NCI-H1105 (cell line): Measurements from ENCODE around the gene ALKBH4.
A peak's percentile ranks its signal among the peaks of the same experiment; 100 is the strongest.
"Not testable (repeated sequence)": the region's sequence is repeated elsewhere in the genome, so short reads cannot be mapped to it uniquely, and the experiment has no call there.

Experiments used
- DNase-seq: peaks from one replicate; lab custom pipeline; 2025; lab: John Stamatoyannopoulos, UW

Gene ALKBH4, protein sequence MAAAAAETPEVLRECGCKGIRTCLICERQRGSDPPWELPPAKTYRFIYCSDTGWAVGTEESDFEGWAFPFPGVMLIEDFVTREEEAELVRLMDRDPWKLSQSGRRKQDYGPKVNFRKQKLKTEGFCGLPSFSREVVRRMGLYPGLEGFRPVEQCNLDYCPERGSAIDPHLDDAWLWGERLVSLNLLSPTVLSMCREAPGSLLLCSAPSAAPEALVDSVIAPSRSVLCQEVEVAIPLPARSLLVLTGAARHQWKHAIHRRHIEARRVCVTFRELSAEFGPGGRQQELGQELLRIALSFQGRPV

DNA sequence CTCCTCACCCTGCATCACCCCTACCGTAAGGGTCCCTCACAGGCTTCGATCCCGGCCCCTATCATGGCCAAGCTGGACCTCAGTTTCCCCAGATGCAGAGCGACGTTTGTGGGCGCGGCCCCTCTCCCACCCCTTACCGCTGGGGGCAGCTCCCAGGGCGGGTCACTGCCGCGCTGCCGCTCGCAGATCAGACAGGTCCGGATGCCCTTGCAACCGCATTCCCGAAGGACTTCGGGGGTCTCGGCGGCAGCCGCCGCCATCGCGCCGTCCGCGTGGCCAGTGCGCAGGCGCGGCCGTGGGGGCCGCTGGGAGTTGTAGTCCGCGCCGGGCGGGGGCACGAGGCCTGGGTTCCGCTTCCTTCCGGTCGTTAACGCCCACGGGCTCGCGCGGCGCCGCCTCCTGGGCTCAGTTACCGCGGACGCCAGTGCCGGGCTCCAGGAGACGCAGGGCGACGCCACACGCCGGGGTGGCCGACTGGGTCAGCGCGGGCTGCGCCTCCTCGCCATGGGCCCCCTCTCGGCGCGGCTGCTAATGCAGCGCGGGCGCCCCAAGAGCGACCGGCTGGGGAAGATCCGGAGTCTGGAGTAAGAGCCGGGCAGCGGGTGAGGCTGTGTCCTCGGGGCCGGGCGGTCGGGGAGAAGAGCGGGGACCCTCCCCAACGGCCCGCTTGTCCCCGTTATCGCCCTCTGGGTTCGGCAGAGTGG lies at the start of gene ALKBH4, which contains the start of gene LRWD1:
TSS of gene ALKBH4 (minus strand) at position 287 of the 704 bp plus-strand sequence. CDS start at position 260, 27 bp downstream.
TSS of gene LRWD1 (plus strand) at position 408 of the 704 bp plus-strand sequence. CDS start at position 505, 97 bp downstream.
- peak; percentile 90 for DNase-seq

DNA sequence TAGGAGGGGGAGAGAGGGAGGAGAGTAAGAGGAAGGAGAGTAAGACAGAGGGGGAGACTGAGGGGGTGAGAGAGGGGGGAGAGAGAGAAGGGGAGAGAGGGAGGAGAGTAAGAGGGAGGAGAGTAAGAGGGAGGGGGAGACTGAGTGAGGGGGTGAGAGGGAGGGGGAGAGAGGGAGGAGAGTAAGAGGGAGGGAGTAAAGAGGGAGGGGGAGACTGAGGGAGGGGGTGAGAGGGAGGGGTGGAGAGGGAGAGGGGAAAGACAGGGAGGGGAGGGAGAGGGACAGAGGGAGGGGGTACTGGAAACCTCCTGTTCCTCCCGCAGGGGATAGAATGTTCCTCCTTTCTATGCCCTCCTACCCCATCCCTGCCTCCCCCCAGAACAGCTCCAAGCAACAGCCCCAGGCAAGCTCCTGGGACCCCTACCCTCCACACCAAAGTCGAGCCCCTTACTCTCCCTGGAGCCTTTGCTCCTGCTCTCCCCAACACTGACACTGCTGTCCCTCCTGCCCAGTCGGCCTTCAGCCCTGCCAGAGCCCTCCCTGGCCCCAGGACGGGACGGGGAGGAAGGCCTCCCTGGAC lies 48.1 kb upstream of the ALKBH4 start:
- not testable (repeated sequence) for DNase-seq

DNA sequence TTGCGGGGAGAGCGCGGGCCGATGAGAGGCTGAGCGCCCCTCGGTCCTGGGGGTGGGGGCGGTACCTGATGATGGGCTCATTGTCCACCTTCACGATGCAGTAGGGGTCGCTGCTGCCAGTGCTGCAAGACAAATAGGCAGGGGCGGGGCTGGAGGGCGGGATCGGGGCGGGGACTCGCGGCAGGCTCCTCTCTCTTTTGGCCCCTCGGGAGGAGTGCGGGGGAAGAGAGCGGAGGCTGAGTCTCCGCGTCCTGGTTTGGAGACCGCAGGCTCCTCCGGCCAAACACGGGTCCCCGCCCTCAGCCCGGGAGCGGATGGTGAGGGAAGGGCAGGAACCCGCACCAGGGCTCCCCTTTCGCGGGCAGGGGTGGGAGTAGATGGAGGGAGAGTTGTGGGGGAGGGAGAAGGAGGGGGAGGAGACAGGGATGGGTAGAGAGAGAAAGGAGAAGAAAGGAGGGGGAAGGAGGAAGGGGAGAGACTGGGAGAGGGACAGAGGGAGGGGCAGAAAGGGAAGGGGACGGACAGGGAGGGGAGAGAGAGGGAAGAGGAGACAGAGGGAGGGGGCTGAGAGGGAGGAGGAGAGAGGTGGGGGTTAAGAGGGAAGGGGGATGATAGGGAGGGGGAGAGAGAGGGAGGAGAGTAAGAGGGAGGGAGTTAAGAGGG lies 47.3 kb upstream of the ALKBH4 start:
- not testable (repeated sequence) for DNase-seq

DNA sequence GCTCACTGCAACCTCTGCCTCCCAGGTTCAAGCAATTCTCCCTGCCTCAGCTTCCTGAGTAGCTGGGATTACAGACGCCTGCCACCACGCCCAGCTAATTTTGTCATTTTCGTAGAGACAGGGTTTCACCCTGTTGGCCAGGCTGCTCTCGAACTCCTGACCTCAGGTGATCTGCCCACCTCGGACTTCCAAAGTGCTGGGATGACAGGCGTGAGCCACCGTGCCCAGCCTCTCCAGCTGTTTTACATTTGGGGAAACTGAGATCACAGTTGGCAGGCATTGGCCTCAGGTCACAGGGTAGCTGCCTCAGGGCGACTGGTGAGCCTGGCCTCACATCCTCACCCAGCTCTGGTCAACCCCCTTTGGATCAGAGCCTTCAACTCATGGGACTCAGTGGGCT lies 45.9 kb upstream of the ALKBH4 start:
- not testable (repeated sequence) for DNase-seq

DNA sequence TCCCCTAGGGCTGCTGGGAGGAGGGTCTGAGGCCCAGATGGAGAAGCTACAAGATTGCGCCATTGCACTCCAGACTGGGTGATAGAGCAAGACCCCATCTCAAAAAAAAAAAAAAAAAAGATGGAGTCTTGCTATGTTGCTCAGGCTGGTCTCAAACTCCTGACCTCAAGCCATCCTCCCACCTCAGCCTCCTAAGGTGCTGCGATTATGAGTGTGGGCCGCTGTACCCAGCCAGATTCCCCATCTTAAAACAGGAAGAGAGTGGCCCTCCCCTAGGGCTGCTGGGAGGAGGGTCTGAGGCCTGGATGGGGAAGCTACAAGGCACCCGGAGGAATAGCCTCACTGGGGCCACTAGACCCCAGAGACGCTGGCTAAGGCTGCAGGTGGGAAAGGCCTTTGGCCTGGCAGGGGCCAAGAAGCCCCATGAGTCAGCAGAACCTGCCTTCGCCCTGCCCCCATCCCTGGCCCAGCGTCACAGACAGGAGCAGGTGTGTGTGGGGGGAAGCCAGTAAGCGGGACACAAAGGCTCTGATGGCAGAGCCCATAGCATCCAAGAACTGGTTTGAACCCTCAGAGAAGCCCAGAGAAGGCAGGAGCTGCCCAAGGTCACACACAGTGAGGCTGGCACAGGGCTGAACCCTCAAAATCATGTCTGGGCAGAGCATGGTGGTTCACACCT lies 42.9 kb upstream of the ALKBH4 start:
- DNase-seq, result not testable (repeated sequence)

DNA sequence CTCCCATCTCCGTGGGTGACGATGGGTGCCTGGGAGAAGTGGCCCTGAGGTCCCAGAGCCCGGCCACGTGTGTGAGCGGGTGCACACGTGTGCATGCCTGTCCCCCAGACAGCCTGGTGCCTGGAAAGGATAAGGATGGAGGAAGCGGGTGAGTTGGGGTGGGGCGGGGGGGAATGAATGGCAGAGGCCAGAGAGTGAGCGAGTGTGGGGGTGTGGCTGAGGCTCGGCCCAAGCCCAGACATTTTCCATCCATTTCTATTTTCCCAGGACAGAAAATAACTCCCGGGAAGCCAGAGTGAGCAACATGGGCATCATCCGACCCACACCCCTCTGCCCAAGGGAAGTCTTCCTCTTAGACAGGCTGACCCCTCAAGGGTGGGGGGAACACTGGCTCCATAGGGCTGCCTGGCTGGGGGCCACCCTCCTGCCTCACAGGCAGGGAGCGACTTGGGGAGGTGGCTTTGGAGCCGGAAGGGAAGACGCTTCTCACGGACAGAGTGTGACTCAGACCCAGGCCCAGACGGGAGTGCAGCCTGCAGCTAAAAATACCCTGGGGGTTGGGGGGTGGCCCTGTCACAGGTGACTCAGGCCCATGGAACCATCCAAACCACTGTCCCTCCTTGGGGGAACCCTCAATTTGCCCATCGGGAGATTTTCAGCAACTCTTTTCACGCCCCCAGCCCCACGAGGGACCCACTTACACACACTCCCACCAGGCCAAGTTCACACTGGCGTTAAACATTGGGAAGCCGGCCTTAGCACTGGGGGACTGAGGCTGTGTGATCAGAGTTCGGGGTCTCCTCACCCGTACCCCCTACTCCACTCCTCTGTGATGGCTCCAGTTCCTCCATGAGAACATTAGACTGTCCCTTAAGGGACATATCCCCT lies 40.9 kb upstream of the ALKBH4 start:
- DNase-seq, result not testable (repeated sequence)

DNA sequence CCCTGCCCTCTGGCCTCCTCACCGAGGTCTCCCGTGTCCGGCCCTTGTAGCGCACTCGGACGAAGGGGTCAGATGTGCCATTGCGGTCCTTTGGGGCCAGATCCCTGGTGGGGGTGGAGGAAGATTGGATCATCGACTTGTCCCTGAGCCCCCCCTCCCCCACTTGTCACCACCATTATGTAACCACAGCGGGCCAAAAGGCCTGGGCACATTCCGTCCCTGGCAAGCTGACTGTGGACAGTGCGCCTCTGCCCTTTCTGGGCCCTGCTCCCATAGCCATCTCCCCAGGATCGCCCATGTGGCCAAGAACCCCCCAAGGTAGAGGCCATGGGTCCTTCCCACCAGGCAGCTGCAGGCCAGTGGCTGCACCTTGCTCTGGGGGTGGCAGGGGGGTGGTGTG lies 38.5 kb upstream of the ALKBH4 start:
- not testable (repeated sequence) for DNase-seq

DNA sequence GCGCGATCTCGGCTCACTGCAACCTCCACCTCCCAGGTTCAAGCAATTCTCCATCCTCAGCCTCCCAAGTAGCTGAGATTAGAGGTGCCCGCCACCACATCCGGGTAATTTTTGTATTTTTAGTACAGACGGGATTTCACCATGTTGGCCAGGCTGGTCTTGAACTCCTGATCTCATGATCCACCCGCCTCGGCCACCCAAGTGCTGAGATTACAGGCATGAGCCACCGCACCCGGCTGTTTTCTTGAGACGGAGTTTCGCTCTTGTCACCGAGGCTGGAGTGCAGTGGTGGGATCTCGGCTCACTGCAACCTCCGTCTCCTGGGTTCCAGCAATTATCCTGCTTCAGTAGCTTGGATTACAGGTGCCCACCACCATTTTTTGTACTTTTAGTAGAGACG lies 33.7 kb upstream of the ALKBH4 start:
- DNase-seq, result not testable (repeated sequence)

DNA sequence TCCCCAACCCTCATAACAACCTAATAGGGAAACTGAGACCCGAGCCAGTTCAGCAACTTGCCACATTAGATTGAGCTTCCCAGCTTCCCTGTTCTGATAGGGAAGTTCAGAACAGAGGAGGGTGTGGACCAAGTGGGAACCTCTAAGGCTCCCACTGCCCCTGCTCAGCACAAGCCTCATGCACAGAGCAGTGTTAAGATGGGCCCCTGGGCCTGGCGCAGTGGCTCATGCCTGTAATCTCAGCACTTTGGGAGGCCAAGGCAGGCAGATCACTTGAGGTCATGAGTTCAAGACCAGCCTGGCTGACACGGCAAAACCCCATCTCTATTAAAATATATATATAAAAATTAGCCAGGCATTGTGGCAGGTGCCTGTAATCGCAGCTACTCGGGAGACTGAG lies 32.6 kb upstream of the ALKBH4 start:
- DNase-seq, result not testable (repeated sequence)

DNA sequence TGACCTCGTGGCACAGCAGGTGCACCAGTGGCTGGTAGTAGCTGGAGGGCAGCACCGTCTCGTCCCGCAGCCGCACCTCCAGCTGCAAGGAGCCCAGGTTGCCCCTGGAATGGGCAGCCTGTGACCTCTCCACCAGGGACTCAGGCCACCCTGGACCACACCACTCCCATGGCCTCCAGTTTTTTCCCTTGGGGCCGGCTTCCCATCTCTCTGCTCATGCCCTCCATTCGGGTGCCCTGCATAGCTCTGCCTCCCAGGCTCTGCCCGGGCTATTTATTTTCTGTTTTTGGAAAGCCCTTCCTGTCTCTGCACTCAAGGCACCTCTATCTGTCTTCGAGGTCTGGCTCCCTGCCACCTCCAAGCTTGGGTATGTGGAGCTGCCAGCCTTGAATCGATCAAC lies 32.2 kb upstream of the ALKBH4 start:
- not testable (repeated sequence) for DNase-seq

DNA sequence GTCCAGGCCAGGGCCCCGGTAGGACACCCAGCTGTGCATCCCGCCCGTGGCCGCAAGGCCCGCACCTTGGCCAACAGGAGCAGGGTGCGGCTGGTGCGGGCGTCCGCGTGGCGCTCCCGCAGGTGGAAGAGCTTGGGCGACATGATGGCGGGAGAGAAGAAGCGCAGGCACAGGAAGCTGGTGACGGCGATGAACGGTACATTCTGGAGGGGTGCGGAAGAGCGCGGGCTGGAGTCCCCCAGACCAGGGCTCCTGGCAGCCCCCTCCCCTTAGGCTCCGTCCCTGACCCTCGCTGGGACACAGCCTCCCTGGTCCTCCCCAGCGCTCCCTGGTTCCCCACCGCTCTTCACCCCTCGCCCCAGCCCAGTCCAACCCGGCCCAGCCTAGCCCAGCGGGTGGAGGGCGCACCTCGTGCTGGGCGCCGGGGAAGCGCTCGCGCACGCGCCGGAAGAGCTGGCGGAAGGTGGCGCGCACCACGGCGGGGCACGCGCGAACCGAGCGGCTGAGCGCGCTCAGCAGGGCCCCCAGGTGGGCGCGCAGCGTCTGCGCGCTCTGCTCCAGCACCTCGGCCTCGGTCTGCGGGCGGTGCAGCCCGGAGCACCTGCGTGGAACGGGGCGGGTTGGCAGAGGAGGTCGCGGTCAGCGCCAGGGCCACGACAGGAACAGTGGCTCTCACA lies 29.9 kb upstream of the ALKBH4 start:
- DNase-seq, result not testable (repeated sequence)

DNA sequence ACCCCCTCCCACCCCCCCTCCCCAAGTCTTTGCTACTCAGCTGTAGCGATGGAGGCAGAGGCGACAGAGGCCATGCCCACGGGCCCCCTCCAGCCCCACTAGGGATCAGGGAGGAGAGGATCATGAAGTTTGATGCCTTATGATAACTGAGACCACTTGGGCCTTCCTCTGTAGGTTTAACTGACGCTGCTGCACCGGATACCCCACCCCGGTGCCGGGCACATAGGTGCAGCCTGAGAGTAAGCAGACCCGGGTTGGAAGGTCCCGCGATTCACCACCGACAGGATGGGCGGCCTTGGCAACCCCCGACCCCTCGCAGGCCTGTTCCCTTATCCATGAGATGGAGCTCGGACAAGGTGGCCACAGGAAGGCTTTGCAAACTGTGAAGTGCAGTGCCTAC lies 29.4 kb upstream of the ALKBH4 start:
- DNase-seq, result not testable (repeated sequence)

DNA sequence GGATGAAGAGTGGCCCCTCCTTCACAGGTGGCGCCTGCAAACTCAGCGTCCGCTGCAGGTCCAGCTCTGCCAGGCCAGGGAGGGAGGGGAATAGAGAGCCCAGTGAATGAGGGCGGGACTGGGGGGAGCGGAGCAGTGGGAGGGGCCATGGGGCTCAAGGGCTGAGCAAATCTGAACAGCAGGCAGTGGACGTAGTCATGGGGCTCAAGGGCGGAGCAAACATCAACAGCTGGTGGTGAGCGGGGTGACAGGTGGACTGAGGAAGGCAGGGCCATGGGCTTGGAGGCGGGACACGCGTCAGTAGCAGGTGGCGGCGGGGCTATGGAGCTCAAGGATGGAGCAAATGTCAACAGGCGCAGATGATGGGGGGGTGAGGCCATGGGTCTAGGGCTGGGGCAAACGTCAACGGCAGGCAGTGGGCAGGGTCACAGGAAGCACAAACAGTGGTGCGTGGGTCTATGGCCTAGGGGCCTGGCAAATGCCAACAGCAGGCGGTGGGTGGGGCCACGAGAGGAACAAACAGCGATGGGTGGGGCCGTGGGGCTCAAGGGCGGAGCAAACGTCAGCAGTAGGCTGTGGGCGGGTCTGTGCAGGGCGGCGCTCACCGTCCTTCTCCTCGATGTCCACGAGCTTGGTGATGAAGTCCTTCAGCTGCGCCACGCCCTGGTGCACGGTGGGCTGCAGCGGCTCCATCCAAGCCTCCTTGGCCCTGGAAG lies 28.7 kb upstream of the ALKBH4 start:
- not testable (repeated sequence) for DNase-seq

DNA sequence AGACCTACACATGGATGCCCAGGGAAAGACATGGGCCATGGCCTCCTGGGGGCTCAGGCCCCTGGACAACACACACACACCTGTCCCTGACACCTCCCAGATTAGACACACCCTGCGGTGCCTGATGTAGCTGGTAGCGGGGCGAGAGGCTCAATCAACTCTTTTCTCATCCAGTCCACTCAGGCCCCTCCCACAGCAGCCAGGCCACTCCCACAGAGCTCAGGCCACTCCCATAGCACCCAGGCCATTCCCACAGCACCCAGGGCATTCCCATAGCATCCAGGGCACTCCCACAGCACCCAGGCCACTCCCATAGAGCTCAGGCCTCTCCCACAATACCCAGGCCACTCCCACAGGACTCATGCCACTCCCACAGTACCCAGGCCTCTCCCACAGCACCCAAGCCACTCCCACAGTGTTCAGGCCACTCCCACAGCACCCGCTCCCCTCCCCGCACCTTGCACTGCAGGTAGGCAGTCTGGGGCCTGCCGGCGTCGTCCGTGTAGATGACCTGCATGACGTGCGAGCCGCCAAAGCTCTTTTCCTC lies 25.9 kb upstream of the ALKBH4 start:
- not testable (repeated sequence) for DNase-seq

DNA sequence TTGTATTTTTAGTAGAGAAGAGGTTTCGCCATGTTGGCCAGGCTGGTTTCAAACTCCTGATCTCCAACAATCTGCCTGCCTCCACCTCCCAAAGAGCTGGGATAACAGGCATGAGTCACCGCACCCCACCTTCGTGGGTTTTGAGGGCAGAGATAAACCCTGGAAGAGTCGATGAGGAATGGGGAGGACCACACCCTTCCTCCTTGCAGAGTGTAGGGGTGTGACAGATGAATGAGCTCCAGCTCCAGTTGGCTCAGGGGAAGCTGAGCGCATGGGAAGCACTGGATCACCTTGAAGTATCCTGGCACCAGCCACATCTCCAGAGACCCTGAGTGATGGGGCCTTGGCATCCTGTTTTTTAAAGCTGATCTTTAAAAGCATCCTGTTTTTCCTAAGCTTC lies 19.7 kb upstream of the ALKBH4 start:
- DNase-seq, result not testable (repeated sequence)

DNA sequence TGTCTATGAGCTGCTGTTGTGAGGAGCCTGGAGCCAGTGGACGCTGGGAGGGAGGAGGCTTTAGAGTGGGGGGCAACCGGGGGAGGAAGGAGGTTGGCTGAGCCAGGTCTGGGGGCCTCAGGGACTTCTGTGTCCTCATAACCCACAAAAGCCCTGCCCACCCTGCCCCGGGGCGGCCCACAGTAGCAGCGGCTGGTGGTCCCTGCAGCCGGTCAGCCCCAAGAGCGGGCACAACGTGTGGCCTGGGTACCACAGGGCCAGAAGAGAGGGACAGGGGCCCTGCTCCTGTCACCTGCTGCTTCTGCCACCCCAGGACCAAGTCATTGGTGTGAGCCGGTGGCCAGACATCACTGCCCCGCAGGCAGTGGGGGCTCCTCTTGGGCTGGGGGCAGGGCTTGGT lies 17.3 kb upstream of the ALKBH4 start:
- DNase-seq, result not testable (repeated sequence)

DNA sequence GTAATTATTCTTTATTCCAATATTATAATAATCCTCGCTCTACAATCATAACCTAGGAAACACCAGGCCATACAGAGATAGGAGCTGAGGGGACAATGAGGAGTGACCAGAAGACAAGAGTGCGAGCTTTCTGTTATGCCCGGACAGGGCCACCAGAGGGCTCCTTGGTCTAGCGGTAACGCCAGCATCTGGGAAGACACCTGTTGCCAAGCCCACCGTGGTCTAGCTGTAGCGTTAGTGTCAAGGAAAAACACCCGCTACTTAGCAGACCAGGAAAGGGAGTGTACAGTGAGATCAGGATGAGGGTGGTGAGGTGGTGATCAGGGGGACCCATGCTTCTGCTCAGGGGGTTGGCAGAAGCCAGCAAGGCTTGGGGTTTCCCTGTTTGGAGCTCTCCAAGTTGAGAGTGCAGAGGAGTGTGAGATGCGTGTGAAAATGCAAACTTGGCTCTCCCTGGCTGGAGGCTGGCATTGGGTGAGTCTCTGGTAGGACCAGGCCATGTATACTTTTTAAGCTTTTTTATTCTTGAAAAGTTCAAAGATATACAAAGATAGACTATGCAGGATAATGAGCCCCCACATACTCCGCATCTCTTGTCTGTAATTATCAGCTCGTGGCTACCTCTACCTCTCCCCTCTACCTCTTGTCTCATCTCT lies 15.4 kb upstream of the ALKBH4 start:
- not testable (repeated sequence) for DNase-seq

DNA sequence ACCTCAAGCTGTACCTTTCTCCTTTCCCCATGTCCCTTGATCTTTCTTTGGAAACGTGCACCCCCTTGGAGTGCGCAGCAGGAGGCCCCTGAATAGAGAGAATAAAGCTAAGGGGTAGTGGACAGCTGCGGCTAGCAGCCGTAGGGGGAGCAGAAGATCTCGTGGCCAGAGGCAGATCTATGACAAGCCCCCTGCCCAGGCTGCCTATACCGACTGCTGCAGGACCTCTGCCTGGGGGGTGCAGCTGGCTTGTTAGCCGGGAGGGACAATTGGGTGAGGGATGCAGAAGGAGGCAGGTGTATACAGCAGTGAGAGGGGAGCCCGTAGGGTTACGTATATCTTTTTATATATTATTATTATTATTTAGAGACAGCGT lies 14.5 kb upstream of the ALKBH4 start:
- not testable (repeated sequence) for DNase-seq
